ENCODE data around the gene PPP3CA.

Gene PPP3CA

GRCh38 chr4:101329592-101329991 lies 17.7 kb downstream of the PPP3CA start:
- no peak for DNase-seq

DNA sequence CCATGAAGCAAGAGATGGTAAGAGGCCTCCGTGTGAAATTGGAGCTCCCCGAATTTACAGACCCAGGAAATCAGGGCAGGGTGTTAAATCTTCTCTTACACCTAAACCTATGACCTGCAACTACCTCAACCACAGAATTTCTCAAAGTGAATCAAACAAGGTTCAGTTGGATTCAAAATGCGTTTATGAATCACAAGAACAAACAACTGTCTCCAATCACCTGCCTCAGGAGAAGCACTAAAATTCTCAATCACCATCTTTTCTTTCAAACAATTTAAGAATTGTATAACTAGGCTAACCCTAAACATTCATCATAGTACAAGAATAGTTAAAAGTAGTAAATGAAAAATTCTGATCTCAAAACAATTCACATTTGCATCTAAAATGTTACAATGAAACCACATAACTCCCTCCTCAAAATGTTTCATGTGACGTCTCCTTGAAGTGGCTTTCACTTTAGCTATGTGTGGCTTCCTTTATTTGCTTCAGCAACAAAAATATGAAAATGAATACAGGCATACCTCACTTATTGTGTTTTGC lies 19.2 kb downstream of the PPP3CA start:
- no peak for DNase-seq

GRCh38 chr4:101326576-101326975 lies 20.8 kb downstream of the PPP3CA start:
- no peak for DNase-seq

- DNase-seq: no peak
Measured at GRCh38 chr4:101322743-101323142, 24.6 kb downstream of the PPP3CA start.

GRCh38 chr4:101321481-101322042 lies 25.8 kb downstream of the PPP3CA start:
- no peak for DNase-seq

DNA sequence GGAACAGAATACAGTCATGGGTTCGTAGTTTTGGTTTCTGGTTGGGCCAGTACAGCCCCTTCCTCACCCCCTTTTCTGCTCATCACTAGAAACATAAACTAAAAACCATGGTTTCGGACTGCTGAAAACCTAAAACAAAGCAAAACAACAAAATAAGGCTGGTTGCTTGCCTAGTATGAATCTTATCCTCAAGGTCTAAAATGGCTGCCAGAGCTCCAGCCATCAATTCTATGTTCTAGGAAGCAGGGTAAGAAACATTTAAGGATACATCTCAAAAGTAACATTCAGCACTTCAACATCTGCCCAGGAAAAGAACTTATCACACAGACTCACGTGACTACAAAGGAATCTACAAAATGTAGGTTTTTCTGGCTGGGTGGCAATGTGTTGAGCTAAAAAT lies 31.5 kb downstream of the PPP3CA start:
- no peak for DNase-seq

GRCh38 chr4:101315041-101315440 lies 32.3 kb downstream of the PPP3CA start:
- DNase-seq: no peak

- DNase-seq: no peak
Measured at GRCh38 chr4:101309925-101310324, 37.4 kb downstream of the PPP3CA start.

- DNase-seq: no peak
Measured at GRCh38 chr4:101307899-101308298, 39.4 kb downstream of the PPP3CA start.

- DNase-seq: no peak
Measured at GRCh38 chr4:101306764-101307615, 40.3 kb downstream of the PPP3CA start.

- DNase-seq: no peak
Measured at GRCh38 chr4:101306225-101306624, 41.1 kb downstream of the PPP3CA start.

DNA sequence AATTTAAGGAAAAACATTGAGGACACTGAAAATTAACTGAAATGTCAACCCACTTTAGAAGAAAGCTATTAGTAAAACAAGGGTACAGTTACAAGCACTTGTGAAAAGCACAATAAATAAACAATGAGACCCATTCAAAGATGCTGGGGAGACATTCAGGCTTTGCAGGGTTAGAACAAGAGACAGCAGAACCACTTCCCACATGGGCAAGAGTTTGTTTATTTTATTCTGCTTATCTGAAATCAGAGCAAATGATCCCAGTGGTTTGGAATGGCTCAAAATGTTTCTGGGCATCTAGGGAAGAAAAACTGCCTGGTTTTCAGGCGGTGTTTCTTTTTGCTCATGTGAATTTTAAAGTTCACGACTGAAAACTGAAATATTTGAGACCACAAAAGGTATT lies 42.4 kb downstream of the PPP3CA start:
- DNase-seq: peak; percentile 52

- no peak for DNase-seq
Measured at GRCh38 chr4:101299899-101300540, 47.3 kb downstream of the PPP3CA start.

DNA sequence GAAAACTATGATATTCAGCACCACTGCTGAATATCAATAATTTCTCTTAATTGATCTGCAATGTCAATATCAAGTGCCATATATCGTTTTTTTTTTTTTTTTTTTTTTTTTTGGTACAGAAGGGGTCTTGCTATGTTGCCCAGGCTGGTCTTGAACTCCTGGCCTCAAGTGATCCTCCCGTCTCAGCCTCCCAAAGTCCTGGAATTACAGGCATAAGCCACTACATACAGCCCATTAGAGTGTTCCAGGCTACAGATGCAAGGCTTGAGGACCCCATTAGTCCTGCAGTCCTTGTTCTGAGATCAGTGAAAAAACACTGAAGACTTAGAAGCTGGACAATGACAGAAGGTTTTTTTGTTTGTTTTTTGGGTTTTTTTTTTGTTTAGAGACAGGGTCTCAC lies 48.3 kb downstream of the PPP3CA start:
- DNase-seq: no peak

GRCh38 chr4:101295691-101296090 lies 51.6 kb downstream of the PPP3CA start:
- no peak for DNase-seq

DNA sequence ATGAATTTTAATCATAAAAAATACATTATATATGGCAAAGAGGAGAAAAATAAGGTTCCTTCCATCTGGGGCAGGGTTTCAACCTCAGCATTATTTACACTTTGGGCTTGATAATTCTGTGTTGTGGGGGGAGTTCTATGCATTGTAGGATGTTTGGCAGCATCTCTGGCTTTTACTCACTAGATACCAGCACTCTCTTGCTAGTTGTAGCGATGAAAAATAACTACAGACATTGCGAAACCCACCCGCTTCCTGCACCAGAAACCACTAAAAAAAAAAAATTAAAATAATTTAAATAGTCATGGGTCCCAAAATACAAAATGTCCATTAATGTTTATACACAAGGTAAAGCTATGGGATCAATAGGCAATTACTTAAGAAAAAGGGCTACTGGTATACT lies 52.7 kb downstream of the PPP3CA start:
- no peak for DNase-seq

GRCh38 chr4:101292901-101293300 lies 54.4 kb downstream of the PPP3CA start:
- no peak for DNase-seq

DNA sequence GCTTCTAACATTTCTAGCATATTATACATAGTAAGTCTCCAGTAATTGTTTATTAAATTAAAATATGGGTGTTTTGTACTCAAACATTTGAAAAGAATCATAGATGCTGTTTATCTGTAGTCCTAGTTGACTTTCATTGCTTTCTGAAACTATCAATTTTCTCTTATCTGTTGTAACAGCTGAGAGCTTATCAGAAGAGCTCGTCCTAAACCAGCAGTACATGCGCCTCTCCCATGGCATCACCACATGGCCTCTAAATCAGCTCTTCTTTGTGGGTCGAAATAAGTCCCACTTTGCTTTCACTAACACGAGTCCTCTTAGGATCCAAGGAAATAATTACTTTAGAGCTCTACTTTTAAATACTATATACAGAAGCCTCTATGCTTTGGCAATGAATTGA lies 55.1 kb downstream of the PPP3CA start:
- DNase-seq: no peak

GRCh38 chr4:101291198-101291597 lies 56.1 kb downstream of the PPP3CA start:
- DNase-seq: no peak

DNA sequence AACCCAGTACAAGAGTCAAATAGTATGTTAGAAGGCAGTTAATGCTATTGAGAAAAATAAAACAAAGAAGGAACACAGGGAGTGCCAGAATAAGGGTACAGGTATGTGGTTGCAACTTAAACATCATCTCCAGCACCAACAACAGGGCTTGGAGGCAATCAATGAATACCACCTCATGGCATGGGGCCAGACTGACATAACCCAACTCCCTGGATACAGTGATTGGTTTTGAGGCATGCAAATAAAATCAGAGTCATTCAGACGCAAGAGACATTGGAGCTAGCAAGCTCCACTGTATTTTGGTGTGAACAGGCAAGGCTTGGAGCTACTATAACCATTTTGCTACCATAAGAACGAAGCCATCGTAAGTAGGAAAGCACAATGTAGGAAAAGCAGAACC lies 56.7 kb downstream of the PPP3CA start:
- DNase-seq: no peak

DNA sequence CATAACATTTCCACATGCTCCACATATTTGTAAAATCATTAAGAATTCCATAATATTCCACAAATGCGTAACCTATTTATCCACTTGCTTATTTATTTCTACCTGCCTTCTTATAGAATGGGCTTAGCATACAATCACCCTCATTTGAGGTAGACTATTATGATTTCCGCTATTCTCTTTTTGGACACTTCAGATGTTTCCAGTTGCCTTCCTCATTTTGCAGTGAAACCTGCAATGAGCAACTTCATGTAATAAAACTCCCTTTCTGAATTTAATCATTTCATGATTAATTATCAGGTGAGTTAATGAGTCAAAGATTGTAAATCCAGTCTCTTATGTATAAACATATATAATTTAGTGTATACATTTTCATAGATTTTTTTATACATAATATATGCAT lies 58.0 kb downstream of the PPP3CA start:
- DNase-seq: no peak

GRCh38 chr4:101288365-101289145 lies 58.8 kb downstream of the PPP3CA start:
- no peak for DNase-seq

DNA sequence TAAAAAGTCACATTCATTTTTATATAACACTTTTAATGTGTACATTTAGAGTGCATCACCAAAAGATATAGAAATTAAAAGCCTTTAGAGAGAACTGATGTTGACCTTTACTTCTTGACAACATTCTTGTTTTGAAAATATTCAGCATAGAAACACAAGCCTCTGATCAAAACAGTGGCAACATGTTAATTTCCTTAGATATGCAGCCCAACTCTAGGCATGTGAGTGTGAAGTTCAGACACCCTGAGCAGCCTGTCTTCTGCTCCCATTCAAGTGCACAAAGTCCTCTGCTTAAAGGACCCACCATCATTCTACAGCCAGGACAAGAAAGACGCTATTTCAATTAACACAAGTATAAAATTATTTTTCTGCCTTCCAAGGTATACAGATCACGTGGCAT lies 60.0 kb downstream of the PPP3CA start:
- no peak for DNase-seq
